PC-3 (cell line): ENCODE measurements around the gene WDR7.

ENCODE experiments used
- CTCF ChIP-seq: fragments of 300-600 bp; sonication (generic); conservative IDR thresholded peaks from 2 replicates; pipeline ENCODE4 v1.5.1; 2017; ENCODE audit warnings: antibody characterized with exemption, low read depth, mild to moderate bottlenecking, low read length
- EZH2 ChIP-seq: fragments of 300-600 bp; sonication (generic); IDR thresholded peaks from one replicate; pipeline ENCODE4 v1.6.1; 2017; ENCODE audit warnings: antibody characterized with exemption, mild to moderate bottlenecking, low read length; ENCODE audit not compliant: unreplicated experiment

GRCh38 chr18:56627991-56628390, 23.2 kb upstream of the WDR7 start:
- no peak for TF ChIP-seq CTCF
- no peak for TF ChIP-seq EZH2
